Hematopoietic multipotent progenitor cell (in vitro differentiated cells): ENCODE data around the gene REEP1. TPM values are rescaled to one million over a fixed set of nuclear protein-coding genes. Genes with fewer than 3 reads are reported as not detected.
"Not testable (repeated sequence)": the region's sequence is repeated elsewhere in the genome, so short reads cannot be mapped to it uniquely, and the experiment has no call there.

Experiments
- DNase-seq, 3 donors: peaks; one replicate each; pipeline ENCODE4 v3.0.0-alpha.2; 2011 to 2015; ENCODE audit warnings: low read depth in 2 of 3, low spot score in 2 of 3
- total RNA-seq: library from RNA; depleted of rRNA; stranded (reverse); fragments of >200 nt; gene quantifications from one replicate; pipeline ENCODE4 v1.2.3, GENCODE V29; 2012

Gene REEP1
- total RNA-seq, 1 donor: under 0.01 TPM

DNA sequence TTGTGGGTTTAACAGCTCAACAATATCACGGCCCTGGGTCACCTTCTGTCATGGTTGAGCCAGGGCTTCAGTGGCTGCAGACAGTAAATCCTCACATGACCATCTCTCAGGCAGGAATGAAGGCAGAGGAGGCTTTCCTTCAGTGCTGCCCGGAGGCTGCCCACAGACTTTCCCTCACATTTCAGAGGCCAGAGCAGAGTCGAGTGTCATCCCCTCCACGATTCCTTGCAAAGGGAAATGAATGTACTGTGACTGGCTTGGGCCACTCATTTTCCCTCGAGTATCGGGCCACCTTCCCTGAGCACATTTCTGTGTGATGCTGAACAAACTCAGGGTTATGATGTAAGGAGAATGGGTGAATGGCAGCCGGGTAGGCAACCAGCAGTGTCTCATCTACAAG lies 10.0 kb upstream of the REEP1 start:
- DNase-seq: no peak

DNA sequence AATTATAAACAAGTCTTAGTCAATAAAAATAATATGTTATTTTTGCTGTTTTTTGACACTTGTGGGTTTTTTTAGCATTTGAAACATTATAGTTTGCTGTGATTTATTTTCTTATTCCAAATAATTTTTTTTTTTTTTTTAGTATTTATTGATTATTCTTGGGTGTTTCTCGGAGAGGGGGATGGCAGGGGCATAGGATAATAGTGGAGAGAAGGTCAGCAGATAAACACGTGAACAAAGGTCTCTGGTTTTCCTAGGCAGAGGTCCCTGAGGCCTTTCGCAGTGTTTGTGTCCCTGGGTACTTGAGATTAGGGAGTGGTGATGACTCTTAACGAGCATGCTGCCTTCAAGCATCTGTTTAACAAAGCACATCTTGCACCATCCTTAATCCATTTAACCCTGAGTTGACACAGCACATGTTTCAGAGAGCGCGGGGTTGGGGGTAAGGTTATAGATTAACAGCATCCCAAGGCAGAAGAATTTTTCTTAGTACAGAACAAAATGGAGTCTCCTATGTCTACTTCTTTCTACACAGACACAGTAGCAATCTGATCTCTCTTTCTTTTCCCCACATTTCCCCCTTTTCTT lies 8.5 kb upstream of the REEP1 start:
- not testable (repeated sequence) for DNase-seq

DNA sequence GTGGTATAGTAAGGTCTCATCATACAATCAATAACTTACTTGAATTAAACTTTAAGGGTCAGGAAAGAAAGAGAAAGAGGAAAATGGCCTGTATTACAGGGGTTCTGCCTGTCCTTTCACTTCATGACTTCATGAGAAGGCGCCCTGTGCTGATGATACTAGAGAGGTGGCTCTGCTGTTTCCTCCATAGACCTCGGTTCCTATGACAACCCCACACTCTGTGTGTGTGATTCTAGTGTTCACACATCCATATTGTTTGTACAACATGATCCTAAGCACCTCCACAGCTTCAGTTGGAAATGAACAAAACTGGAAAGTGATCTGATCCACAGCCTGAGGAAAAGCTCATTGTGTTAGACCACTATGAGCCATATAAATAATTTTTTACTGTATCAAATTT lies 7.0 kb upstream of the REEP1 start:
- no peak for DNase-seq

DNA sequence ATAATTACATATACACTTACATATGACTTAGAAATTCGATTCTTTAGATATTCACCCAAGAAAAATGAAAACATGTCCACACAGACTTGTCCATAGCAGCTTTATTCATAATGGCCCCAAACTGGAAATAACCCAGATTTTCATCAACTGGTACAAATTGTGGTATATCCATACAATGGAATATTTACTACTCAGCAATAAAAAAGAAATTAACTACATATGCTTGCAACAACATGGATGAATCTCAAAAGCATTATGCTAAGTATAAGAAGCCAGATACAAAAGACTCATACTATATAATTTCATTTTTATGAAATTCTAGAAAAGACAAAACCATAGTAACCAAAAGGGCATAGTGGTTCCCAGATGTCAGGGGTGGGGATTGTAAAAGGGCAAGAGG lies 5.1 kb upstream of the REEP1 start:
- no peak for DNase-seq

DNA sequence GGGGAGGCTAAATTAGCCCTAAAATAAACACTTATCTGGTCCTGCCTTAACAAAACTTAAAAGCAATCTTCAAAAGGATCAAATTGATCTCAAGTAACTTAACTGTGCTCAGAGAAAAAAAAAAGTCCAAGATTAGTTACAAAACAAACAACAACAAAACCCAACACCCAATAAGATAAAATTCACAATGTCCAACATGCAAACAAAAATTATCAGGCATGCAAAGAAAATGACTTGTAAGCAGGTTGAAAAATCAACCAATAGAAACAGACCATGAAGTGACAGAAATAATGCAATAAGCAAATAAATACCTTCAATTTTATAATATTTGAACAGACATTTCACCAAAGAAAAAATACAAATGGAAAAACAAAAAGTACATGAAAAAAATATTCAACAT lies 4.0 kb upstream of the REEP1 start:
- no peak for DNase-seq

DNA sequence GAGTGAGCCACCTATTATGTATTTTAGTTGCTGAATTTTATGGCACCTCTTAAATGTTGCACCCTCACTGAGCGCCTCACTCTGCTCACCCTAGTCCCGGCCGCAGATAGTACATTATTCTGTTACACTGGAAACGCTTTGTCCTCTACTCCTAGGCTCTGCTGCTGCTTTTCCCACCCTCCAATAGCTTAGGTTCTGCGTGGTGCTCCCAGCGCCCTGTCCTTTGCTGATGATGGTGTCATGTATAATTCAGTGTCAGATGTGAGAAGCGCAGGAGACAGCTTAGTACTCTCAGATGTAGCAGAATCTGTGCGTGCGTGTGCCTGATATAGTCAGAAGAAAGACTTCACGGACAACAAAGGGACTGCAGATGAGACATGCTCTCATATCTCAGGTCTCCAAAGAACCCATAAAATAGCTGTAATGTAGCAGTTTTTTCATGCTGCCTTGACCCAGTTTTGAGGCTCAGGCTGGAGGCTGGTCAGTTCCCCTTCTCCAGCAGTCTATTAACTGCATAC lies 1.4 kb upstream of the REEP1 start:
- DNase-seq: no peak

DNA sequence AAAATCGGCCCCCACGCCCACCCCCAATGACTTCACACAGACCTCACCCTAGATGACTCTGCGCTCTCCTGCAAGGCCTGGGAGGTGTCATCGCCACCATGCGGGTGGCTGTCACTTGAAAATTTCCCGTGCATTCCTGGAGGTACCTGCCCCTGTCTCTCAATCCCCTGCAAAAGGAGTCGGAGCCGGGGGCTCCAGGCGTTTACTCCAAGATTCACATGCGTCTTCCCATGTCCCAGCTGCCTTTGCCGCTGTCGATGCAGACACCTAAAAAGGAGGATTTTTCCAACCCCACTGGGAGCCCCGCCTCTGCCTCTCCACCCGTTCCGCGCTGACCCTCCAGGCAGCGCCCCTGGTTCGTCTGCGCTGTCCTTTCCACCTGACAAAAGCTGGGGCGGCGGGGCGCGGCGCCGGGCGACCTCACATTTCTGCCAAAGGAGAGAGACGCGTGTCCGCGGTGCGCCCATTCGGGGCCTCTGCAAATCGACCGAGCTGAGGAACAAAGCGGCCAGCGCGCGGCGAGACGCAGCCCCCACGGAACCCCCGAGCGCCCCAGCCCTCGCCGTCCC lies 667 bp downstream of the REEP1 start:
- DNase-seq: peak in 1 of 3 donors; percentile 16

DNA sequence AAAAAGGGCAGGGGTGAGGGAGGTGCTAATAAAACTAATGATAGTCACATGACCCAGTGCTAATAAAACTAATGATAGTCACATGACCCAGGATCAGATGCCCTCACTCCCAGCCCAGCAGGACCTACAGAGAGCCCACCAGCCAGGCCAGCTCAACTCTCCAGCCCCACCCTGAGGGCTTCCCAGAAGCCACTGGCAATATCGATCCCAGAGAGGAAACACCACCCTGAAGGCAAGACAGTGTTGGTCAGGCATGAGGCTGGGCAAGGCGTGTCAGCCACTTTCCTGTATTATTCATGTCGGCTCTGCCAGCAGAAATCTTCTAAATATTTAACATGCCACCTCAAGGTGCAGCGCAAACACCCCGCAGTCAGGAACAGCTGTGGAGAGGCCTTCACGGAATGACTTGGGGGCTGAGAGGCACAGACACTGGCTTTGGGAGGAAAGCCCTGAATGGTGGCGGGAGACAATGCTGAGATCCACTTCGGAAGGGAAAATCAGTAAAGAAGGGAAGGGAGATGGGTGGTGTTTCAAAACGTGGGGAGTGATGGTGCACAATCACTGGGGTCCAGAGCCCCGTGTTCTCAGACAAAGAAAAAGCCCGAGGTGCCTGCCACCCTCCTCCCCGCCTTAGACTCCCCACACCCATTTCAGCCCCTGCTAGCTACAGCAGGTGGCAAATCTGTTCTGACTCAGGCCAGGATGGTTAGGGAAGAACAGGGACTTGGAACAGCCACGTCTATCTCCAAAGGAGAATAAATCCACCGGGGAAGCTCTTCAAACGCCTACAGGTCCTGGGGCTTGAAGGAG lies 1.4 kb downstream of the REEP1 start:
- no peak for DNase-seq

DNA sequence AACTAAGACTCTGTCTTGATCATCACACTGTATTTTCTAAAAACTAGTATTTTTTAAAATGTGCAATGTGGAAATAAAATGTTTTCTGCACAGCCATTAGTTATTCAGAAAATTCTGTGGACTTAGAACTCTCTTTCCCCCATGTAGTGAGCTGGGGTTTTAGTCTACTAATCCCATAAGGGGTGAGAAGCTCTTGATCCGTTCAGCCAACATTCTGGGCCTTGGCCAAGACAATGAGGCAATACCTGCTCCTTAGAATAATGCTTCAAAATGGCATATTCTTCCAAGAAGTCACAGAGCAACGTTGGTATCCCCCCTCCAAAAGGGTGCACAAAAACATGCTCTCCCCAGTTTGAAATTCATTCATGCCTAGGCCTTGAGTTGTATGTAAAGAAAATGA lies 4.0 kb downstream of the REEP1 start:
- DNase-seq: no peak

DNA sequence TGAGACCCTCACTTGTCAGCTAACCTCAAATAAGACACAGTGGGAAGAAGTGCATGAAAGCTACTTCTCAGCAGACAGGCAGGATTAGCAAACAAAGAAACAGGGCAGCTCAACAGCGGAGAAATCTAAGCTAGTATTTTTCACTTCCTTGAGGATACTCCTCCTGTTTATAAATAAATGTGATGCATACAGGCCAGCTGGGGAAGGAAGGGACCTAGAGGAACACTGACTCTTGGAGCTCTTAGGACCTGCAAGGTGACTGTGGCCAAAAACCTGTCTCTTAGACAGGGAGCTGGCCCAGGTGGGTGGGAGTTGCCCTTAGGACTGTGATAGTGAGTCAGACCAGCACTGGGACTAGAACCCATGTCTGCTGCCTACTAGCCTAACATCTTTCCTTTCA lies 4.8 kb downstream of the REEP1 start:
- no peak for DNase-seq

DNA sequence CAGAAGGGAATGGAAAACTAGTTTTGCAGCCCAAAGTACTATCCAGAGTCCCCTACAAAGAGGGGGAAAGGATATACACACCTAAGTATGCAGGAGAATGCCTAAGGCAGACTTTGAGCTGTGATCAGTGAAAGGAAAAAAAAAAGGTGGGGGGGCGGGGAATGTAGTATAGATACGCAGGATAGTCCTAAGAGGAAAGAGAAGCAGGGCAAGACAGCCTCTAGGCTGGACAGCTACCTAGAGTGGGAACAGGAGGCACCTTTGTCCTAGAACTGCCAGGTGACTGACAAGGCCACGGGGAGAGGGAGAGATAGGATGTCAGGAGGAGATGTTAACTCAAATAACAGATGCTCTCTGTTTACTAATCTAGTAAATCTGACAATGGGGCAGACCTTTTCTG lies 6.0 kb downstream of the REEP1 start:
- DNase-seq: no peak

DNA sequence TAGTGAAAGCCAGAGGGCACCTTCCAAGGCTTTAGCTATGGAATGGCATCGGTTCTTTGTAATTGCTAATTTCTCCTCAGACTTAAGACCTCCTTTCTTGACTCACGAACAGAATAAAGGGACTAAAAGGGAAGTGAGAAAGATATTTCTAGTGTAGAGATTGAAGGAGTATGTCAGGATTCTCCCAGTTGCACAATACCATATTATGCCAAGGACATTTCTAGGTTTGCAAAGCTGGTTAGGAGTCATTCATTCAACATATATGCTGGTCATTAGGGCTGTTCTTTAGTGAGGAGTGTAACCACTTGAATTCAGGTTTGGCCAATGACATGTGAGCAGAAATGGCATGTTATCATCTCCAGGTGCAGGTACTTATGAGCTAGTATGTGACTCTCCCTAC lies 7.4 kb downstream of the REEP1 start:
- no peak for DNase-seq

DNA sequence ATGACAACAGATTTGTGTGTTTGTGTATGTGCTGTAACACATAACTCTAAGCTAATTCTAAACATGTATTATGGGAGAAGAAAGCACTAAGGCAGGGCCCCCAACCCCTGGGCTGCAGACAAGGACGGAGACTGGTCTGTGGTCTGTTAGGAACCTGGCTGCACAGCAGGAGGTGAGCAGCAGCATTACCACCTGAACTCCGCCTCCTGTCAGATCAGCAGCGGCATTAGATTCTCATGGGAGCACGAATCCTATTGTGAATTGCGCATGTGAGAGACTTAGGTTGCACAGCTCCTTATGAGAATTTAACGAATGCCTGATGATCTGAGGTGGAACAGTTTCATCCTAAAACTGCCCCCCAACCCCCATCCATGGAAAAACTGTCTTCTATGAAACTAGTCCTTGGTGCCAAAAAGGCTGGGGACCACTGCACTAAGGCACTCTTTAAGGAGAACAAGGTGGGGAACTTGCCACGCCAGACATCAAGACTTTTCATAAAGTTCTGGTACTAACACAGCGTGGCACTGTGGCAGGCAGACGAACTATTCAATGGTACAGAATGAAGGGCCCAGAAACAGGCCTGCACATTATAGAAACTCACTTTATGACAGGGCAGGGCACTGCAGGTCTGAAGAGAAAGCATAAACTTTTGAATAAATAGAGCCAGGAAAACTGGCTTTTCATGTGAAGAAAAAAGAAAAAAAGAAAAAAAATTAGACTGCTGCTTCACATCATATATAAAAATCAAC lies 14.0 kb downstream of the REEP1 start:
- DNase-seq: no peak

DNA sequence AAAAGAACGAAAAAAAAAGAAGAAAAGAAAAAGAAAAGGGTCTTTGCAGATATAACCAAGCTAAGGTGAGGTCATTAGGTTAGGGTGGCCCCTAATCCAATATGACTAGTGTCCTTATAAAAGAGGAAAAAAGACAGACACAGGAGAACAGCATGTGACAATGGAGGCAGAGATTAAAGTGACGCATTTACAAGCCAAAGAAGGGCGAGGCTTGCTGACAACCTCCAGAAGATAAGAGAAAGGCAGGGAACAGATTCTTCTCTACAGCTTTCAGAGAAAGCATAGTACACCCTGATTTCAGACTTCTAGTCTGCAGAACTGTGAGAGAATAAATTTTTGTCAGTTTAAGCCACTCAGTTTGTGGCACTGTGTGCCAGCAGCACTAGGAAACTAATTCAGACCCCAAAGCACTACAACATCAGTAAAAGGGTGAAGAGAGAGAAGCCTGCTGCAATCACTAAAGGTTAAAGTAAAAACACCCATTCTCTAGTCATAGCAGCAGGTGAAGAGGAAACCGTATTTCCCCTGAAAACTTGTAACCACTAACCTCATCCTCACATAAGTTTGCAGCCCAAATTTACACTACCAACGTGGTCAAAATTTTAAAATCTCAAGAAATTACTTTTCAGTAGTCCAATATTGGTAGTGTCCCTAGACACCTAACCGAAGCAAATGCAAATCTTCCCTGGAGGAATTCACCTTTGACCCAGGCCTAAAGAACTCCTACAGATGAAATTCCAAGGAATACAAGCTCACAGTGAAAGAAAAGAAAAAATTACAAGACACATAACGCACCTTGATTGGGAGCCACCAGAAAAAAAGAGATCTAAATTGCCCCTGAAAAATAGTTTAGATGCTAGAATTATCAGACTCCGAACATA lies 17.5 kb downstream of the REEP1 start:
- DNase-seq: no peak

DNA sequence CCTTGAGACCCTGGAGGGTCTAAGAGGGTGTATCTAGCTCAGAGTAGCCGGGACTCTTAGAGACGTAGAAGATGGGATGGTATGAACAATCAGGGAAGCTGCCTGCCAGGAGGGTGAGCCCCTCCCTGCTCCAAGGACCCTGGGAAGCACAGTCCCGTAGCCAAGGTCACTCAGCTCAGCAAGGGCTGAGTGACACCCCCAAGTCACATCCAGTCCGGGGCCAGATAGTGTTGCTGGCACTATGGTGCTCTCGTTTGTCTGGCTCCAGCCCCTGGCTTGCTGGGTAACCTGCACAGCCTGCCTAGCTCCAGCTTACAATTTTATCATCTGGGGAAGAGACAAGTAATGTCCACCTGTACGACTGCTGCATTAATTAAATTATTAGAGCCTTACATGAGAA lies 22.3 kb downstream of the REEP1 start:
- DNase-seq: no peak

DNA sequence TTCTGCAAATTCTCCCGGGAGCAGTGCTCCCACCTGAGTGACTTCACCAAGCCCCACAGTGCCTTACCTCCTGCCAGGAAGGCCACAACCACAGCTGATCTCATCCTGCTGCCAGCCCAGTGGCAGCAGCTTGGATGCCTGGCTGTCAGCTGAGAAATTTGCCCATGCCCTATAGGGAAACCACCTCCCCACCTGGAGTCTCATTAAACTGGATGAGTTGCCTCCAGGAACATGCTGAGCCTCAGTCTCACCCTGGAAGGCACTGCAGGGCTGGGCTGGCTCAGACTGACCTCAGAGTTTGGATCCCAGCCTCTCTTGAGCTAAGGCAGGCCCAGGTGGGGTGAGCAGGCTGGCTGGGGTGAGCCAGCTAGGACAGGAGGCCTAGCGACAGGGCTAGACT lies 23.3 kb downstream of the REEP1 start:
- no peak for DNase-seq

DNA sequence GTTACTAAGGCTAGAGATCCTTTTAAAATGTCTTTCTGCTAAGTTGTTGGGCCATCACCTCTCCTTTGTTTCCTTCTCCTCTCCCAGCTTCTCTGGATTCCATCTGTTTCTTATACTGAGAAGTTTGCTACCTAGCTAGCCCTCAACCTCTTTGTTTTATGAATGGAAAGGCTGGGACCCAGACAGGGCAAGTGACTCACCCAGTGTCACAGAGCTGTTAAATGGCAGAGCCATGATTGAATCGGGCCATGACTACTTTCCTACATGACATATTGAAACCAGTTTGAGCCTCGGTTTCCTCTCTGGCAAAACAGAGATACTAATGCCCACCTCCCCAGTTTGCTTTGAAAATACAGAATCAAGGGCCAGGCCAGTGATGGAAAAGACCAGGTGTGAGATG lies 24.1 kb downstream of the REEP1 start:
- no peak for DNase-seq

DNA sequence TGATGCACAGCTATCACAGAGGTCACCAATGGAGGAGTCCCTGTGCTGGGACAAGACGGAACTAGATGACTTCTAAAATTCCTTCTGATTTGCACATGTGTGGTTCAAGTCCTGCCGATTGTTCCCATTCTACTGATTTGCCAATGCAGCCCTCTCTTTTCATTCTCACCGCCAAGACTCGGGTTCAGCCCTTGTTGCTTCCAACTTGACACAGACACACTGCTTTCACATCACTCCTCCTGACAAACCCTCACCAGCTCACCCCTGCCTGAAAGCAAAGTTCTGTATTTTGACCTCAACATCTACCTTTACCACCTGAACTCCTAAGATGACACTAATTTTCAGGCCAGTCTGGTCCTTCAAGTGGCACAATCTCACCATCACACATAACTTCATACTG lies 25.5 kb downstream of the REEP1 start:
- DNase-seq: no peak

DNA sequence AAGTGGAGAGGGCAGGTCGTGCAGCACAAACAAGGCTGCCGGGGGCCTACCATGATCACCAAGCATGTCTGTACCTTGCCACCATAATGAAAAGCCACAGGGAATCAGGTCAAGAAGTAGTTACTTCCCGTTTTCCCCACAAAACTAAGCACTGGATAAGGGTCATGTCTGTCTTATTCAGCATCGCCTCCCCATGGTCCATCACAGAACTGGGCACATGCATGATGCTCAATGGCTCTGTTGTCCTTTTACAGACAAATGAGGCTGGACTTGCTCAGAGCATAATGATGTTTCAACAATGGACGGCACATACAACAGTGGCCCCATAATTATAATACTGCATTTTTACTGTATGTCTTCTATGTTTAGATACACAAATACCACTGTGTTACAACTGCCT lies 27.5 kb downstream of the REEP1 start:
- no peak for DNase-seq

DNA sequence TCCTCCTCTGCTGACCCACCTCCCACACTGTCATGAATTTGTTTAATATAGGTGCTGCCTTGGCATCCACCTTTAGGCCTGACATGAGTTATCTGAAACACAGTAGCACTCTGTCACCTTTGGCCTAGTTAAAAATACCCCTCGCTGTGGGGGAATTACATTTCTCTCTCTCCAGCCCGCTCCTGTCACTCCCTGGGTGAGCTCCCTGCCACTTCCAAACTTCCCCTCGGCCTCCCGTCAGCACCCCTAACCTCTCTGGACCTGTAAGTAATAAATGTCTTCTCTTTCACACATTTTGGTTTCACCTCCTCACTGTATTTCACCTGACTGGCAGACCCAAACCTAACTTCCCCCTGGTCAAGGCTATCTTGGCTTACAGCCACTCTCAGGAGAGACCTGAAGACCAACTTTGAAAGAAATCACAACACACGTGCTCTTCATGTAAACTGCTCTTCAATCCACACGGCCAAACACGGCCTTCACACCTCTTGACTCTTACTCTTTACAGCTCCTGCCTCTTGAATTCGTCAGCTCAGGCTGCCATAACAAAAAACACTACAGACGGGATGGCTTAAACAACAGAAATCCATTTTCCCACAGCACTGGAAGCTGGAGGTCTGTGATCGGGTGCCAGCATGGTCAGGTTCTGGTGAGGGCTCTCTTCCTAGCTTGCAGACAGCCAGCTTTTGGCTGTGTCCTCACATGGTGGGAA lies 28.3 kb downstream of the REEP1 start:
- DNase-seq: no peak
